Measurements from ENCODE around the gene MOB3B.

Gene MOB3B

DNA sequence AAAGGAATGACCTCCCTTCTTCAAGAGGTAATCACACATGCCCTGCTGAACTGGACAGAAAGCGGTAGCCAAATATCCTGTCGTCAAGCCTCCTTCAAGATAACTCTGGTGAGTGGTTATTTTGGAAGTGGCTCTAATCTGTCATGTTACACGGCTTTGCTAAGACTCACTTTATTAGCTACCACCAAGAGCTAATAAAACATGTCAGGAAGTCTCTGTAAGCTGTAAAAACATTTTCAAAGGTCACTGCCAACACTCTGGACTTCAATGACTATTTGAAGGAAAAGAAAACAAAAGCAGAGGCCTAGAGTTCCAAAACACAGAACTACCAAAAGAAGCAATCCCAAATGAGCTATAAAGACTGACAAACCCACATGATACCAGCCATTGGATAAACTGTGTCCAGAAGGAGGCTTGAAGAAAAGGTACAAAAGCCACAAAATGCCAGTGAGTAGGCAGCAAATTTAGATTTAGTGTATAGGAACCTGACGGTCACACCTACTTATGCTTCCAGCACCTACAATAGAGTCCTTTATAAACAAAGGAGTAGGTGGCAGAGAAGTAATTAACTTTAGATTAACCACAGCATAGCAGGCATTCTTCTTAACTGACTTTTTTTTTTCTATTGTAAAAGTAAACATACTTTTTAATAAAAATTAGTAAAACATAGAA, 135.3 kb downstream of the MOB3B start:
- DNase-seq: no peak

GRCh38 chr9:27393054-27393846, 136.4 kb downstream of the MOB3B start:
- no peak for DNase-seq

GRCh38 chr9:27392451-27392850, 137.2 kb downstream of the MOB3B start:
- DNase-seq: no peak

GRCh38 chr9:27391040-27391895, 138.3 kb downstream of the MOB3B start:
- peak in 9 of 58 donors; percentile 13 to 39 (median 18) for DNase-seq

DNA sequence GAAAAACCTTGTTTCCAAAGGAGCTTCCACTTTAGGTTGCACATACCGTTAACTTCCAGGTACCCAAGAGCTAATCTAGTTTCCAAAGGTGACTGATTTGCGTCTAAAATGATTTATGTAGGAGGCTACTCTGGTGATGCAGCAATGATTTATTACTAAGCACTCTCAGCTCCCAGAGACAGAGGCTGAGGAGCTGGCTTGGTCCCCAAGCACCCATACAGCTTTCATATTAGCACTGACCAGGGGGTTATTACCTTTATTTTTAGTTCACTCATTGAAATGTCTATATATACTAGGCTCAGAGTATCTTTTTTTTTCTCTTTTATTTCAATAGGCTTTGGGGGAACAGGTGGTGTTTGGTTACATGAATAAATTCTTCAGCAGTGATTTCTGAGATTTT, 141.5 kb downstream of the MOB3B start:
- no peak for DNase-seq

DNA sequence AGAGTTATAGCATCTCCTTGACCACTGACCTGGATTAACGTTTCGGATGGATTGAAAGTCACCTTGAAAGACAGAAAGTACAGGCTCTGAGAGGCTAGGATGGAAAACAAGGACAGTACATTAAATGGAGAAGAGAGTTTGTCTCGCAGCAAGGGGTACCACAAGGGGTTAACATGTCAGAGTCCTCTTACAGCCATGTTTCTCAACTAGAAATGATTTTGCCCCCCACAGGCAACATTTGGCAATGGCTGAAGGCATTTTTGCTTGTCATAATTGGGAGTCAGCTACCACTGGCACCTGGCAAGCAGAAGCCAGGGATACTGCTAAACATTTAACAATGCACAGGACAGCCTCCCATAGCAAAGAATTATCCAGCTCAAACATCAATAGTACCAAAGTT, 141.9 kb downstream of the MOB3B start:
- no peak for DNase-seq

- peak in 1 of 58 donors; percentile 16 for DNase-seq
These were observed 143.0 kb downstream of the MOB3B start for GRCh38 chr9:27386571-27387091.

- no peak for DNase-seq
These were observed 143.8 kb downstream of the MOB3B start for GRCh38 chr9:27385606-27386322.

DNA sequence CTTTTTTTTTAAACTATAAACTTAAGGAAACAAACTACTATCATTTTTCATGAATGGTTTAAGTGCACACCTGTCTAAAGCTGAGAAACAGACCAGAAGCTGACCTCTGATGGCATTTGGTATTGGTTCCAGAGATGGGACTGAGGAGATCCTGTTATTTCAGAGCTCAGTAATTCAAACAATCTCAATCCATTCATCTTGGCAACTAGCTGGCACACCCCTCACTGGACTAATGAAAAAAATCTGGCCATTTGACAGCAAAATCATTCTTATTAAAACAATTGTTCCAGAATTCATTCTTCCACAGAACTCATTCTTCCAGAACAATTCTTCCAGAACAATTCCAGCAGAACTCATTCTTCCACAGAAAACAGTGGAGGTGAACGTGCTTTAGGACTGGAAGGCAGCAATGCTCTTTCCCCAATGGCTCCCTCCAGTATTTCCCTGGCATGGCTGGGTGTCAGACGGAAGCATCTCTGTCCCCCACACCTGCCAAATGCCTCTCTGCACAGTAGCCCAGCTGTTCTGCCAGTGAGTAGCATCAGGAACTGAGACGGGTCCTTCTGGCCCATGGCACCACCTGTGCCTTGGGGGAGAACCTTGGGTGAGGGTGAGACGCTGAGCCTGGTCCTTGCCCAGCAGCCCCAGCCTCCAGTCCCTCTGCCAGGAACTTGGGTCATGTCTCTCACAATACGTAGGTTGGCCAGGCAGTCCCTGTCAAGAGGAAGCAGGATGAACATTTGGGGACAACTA, 145.2 kb downstream of the MOB3B start:
- DNase-seq: no peak

GRCh38 chr9:27383524-27383923, 146.1 kb downstream of the MOB3B start:
- DNase-seq: no peak

DNA sequence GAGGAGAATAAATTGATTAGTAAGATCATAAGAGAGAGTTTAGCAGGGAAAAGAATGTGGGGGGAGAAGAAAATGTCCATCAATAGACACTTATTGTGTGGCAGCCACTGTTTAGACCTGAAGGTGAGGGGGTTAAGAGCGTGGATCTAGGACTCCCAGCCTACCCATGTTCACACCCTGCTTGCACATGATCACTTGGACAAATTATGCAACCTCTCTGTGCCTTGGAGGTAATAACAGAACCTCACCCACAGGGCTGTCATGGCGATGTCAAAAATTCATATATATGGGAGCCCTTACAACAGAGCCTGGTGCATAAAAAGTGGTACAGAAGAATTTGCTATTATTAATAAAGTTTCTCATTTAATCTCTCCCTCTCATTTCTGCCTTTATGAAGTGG, 146.6 kb downstream of the MOB3B start:
- no peak for DNase-seq

- DNase-seq: no peak
These were observed 147.3 kb downstream of the MOB3B start for GRCh38 chr9:27382308-27382707.

- no peak for DNase-seq
These were observed 150.0 kb downstream of the MOB3B start for GRCh38 chr9:27379311-27380251.

DNA sequence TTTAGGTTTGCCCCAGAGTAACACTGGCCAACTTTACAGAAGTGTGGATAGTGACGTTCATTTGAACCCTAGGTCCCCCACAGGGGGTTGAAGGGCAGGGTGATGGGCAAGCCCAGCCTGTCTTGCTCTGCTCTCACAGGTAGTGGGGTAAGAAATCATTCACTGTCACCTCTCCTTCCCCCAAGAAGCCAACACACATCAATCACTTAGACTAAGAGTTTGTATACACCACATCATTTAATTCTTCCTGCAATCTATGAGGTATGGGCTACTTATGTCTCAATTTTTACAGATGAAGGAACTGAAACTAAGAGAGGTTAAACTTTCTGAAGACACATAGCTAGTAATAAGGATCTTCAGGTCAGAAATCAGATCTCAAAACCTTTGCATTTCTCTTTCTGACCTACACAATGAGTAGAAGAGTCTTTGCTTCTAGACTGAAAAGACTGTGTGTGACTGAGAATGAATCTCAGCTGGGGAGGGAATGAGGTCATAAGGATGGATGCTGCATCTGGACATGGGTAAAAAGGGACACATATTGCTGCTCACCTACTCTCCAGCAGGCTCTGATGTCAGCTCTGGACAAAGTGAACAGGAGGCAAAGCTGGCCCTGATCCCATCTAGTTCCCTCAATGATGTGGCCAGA, 151.7 kb downstream of the MOB3B start:
- DNase-seq: no peak

DNA sequence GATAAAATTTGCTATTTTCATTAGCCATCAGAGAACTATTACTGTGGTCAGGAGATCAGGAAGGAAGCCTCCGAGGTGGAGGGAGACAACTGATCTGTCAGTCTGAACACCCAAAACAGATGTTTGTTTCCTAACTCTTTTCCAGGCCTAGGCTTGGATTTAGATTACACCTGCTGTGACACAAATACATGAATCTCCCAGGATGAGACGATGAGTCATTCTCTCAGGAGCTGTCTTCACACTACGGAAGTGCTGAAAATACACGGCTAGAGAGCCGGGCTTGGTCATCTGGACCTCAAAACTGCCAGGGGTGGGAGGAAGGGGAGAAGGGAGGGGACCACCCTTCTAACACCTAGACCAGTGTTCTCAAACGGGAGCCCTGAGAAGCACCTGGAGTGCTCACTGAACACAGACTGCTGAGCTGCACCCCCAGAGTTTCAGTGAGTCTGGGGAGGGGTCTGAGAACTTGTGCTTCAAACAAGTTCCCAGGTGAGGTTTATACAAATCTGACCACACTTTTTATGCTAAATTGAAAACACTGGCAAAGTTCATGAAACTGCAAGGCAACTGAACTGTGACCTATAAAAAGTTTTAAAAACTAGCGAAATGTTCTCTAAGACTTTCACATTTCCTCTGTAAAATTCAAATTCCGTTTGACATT, 152.3 kb downstream of the MOB3B start:
- no peak for DNase-seq

DNA sequence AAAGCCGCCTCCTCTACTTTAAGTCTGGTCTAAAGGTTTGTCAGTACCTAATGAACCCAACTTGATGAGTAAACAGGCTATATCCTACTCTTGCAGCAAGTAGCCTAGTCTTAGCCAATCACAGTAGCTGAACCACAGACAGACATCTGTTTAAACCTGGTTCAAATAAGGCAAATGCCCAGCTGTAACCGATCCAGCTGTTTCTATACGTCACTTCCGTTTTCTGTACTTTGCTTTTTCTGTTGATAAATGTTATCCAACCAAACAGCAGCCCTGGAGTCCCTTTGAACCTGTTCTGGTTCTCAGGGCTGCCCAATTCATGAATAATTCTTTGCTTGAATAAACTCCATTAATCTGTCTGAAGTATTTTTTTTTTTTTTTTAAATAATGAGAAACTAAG, 155.8 kb downstream of the MOB3B start:
- no peak for DNase-seq

DNA sequence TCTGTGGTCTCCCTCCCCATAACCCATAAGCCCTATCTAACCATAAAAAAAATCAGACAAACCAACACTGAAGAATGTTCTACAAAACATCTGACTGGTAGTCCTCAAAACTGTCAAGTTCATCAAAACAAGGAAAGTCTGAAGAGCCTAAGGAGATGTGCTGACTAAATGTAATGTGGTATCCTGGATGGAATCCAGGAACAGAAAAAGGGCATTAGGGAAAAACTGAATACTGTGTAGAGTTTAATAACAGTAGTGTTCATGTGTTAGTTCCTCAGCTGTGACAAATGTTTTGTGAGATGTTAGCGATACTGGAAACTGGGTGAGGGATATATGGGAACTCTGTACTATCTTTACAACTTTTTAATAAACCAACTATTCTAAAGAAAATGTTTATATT, 157.0 kb downstream of the MOB3B start:
- DNase-seq: no peak

- no peak for DNase-seq
These were observed 158.2 kb downstream of the MOB3B start for GRCh38 chr9:27371382-27371781.

All from anterior cingulate cortex (tissue), 58 donors.